ENCODE measurements around the gene LNX1.
"Not testable (repeated sequence)": the region's sequence is repeated elsewhere in the genome, so short reads cannot be mapped to it uniquely, and the experiment has no call there.

Gene LNX1

DNA sequence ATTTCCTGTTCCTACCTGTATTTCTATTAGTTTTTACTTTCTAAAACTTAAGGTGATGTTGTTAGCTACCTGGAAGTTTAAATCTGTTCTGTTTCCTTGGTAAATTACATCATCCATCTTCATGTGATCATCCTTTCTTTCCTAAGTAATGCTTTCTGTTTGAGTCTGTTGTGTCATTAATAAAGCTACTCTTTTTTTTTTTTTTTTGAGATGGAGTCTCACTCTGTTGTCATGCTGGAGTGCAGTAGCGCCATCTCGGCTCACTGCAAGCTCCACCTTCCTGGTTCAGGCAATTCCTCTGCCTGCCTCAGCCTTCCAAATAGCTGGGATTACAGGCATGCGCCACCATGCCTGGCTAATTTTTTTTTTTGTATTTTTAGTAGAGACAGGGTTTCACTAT lies 140.5 kb downstream of the LNX1 start:
- Histone ChIP-seq H3K4me3 (ENCODE audit: low read depth in 1 of 2, low read length in 2 of 2) (no peak overlapping the region), H3K36me3 (ENCODE audit: insufficient read depth, low read length) (peaks cover 21% of the 10 kb centered on the region), H3K9me3 (ENCODE audit: low read length) (no peaks in the 10 kb centered on the region), H3K4me1 (ENCODE audit: insufficient read depth, low read length) (no peaks in the 10 kb centered on the region), H3K9ac (ENCODE audit: low read length) (no peak overlapping the region), H3K27ac (ENCODE audit: low read depth, low read length) (no peak overlapping the region), H3K27me3 (ENCODE audit: control insufficient read depth in 1 of 2, insufficient read depth in 2 of 2, low read length in 2 of 2) (no peaks in the 10 kb centered on the region)

DNA sequence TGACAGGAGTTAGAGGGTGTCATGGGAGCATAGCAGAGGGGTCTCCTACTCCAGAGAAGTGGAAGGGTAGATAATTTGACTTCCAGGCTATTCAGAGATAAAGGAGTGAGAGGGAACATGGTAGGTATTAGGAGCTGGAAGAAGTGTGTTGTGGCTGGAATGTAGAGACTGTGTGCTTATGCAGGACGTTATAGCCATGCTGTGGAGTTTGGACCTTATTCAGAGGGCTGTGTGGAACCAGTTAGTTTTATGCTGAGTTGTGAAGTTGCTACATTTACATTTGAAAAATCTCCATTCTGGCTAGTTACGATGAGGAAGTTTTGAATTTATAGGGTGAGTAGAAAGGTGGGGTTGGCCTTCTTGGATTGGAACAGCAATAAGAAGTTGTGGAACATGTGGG lies 146.3 kb downstream of the LNX1 start:
- H3K36me3 ChIP-seq (ENCODE audit: insufficient read depth, low read length): peaks cover 16% of the 10 kb centered on the region
- no peaks in the 10 kb centered on the region for H3K27me3 ChIP-seq (ENCODE audit: control insufficient read depth in 1 of 2, insufficient read depth in 2 of 2, low read length in 2 of 2)
- no peak overlapping the region for H3K4me3 ChIP-seq (ENCODE audit: low read depth in 1 of 2, low read length in 2 of 2)
- no peak overlapping the region for H3K27ac ChIP-seq (ENCODE audit: low read depth, low read length)
- no peaks in the 10 kb centered on the region for H3K4me1 ChIP-seq (ENCODE audit: insufficient read depth, low read length)
- no peak overlapping the region for H3K9ac ChIP-seq (ENCODE audit: low read length)
- no peaks in the 10 kb centered on the region for H3K9me3 ChIP-seq (ENCODE audit: low read length)

DNA sequence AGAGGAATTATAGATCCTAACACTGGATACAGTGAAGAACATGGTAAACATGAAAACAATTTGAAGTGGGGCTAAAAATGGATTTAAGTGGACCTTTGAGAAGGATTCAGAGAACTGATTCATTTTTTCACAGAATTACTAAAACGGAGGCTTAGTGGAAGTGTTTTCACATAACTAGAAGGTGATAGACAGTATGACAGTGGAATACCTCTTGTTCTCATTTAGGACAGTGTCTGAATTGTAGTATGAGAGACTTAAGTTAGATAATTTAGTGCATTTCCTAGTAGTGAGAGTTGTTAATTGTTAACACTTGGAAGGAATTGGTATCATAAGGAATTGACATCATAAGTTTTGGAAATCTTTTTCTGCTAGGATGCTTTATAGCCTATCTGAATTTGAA lies 149.7 kb downstream of the LNX1 start:
- Histone ChIP-seq H3K4me3 (ENCODE audit: low read depth in 1 of 2, low read length in 2 of 2) (no peak overlapping the region), H3K9ac (ENCODE audit: low read length) (no peak overlapping the region), H3K36me3 (ENCODE audit: insufficient read depth, low read length) (peaks cover 19% of the 10 kb centered on the region), H3K27me3 (ENCODE audit: control insufficient read depth in 1 of 2, insufficient read depth in 2 of 2, low read length in 2 of 2) (no peaks in the 10 kb centered on the region), H3K9me3 (ENCODE audit: low read length) (no peaks in the 10 kb centered on the region), H3K4me1 (ENCODE audit: insufficient read depth, low read length) (no peaks in the 10 kb centered on the region), H3K27ac (ENCODE audit: low read depth, low read length) (no peak overlapping the region)

DNA sequence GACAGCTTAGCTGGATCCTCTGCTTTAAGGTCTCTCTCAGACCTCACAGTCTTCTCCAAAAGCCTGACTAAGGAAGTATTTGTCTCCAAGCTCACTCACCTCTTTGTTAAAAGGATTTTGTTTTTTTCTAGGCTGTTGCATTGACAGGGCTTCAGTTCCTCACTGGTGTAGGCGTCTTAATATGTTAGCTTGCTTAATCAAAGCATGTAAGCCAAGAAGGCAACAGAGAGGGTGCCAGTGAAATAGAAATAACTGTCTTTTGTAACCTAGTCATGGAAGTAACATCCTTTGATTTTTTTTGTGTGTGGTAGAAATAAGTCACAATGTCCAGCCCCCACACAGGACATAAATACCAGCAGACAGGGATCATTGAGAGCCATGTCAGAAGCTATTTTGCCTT lies 155.0 kb downstream of the LNX1 start:
- no peak overlapping the region for H3K27ac ChIP-seq (ENCODE audit: low read depth, low read length)
- H3K36me3 ChIP-seq (ENCODE audit: insufficient read depth, low read length): peaks cover 3% of the 10 kb centered on the region
- H3K9ac ChIP-seq (ENCODE audit: low read length): no peak overlapping the region
- H3K4me3 ChIP-seq (ENCODE audit: low read depth in 1 of 2, low read length in 2 of 2): no peak overlapping the region
- no peaks in the 10 kb centered on the region for H3K27me3 ChIP-seq (ENCODE audit: control insufficient read depth in 1 of 2, insufficient read depth in 2 of 2, low read length in 2 of 2)
- no peaks in the 10 kb centered on the region for H3K4me1 ChIP-seq (ENCODE audit: insufficient read depth, low read length)
- H3K9me3 ChIP-seq (ENCODE audit: low read length): no peaks in the 10 kb centered on the region

DNA sequence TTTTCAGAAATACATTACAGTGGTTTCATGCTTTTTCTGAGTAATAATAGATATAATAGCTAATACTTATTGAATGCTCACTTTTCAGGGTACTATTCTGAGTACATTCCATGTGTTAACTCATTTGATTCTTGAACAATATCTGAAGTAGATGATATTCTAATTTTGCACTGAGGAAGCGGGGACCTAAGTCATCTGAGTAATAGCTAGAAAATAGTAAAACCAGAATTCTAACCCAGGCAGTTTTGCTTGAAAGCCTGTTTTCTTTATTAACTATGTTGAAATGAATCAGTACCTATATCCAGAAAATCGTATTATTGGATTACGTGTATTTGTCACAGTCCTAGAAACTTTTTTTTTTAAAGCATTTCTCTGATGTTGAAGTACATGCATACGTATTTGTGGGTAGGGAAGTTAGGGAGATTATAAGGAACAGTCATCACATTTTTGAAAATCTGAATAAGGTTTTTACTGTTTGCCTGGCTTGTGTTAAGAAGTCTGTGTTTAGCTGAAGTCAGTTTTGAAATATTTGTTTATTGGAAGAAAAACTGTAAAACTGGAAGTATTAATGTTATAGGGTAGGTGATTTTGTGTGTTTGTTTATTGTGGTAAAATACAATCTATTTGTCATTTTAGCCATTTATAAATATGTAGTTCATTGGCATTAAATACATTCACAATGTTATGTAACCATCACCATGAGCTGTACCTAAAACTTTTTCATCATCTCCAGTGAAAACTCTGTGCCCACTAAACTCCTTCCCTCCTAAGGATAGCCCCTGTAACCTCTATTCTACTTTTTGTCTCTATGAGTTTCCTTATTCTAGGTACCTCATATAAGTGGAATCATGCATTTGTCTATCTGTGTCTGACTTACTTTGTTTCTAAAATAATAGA lies 158.5 kb downstream of the LNX1 start:
- Histone ChIP-seq H3K4me1 (ENCODE audit: insufficient read depth, low read length) (no peaks in the 10 kb centered on the region), H3K9me3 (ENCODE audit: low read length) (no peaks in the 10 kb centered on the region), H3K9ac (ENCODE audit: low read length) (no peak overlapping the region), H3K27ac (ENCODE audit: low read depth, low read length) (no peak overlapping the region), H3K4me3 (ENCODE audit: low read depth in 1 of 2, low read length in 2 of 2) (no peak overlapping the region), H3K27me3 (ENCODE audit: control insufficient read depth in 1 of 2, insufficient read depth in 2 of 2, low read length in 2 of 2) (no peaks in the 10 kb centered on the region), H3K36me3 (ENCODE audit: insufficient read depth, low read length) (peaks cover 11% of the 10 kb centered on the region)

DNA sequence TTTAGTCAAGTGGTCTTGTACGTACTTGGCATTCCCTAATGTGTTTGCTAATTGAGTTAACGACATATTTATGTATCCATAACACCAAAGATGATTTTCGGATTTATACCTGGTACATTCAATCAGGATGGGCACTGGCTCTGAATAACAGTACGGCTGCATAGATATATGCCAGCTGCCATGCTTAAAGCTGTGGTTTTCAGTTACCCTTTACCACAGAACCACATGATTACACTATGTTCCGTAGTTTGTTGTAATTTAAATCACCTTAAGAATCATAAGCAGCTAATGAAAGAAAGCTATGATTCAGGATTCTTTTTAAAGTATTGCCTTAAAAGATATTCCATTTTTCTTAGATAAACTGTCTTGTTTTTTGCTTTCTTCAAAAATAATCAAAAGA lies 160.2 kb downstream of the LNX1 start:
- H3K9ac ChIP-seq (ENCODE audit: low read length): no peak overlapping the region
- H3K27me3 ChIP-seq (ENCODE audit: control insufficient read depth in 1 of 2, insufficient read depth in 2 of 2, low read length in 2 of 2): no peaks in the 10 kb centered on the region
- no peak overlapping the region for H3K4me3 ChIP-seq (ENCODE audit: low read depth in 1 of 2, low read length in 2 of 2)
- H3K4me1 ChIP-seq (ENCODE audit: insufficient read depth, low read length): no peaks in the 10 kb centered on the region
- H3K27ac ChIP-seq (ENCODE audit: low read depth, low read length): no peak overlapping the region
- H3K9me3 ChIP-seq (ENCODE audit: low read length): no peaks in the 10 kb centered on the region
- peaks cover 11% of the 10 kb centered on the region for H3K36me3 ChIP-seq (ENCODE audit: insufficient read depth, low read length)

DNA sequence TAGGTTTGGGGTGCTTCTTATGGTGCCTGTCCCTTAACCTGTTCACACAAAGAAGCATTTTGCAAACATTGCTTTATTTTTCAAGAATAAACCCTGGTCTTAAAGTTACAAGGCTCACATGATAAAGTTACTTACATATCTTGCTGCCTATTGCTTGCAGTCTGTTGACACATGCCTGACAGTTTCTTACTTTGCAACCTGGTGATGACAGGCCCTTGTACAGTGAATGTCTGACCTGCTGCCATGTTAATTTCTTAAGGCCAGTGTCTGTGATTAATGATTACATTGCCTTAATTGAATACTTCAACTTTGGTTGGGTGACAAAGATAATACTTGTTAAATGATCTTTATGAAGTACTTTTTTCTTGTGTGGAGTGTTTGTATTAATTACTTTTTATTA lies 163.9 kb downstream of the LNX1 start:
- Histone ChIP-seq H3K4me1 (ENCODE audit: insufficient read depth, low read length) (no peaks in the 10 kb centered on the region), H3K9me3 (ENCODE audit: low read length) (no peaks in the 10 kb centered on the region), H3K27me3 (ENCODE audit: control insufficient read depth in 1 of 2, insufficient read depth in 2 of 2, low read length in 2 of 2) (no peaks in the 10 kb centered on the region), H3K4me3 (ENCODE audit: low read depth in 1 of 2, low read length in 2 of 2) (no peak overlapping the region), H3K27ac (ENCODE audit: low read depth, low read length) (no peak overlapping the region), H3K36me3 (ENCODE audit: insufficient read depth, low read length) (peaks cover 11% of the 10 kb centered on the region), H3K9ac (ENCODE audit: low read length) (no peak overlapping the region)

DNA sequence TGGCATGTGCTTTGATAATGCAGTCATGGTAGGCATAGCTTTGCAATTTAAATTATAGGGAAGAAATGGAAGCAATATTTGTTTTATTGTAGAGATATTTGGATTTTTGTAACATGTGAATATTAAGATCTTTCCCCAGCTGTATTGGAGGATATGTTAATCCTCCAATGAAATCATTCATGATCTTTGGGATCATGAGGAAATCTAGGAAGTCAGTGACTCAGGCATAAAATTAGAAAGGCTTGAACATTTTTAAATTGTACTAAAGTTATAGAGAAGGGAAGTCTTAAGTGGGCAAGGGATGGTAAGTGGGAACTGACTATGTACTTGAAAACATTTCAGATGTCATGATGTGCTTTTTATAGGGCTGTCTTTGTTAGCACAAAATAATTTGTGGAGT lies 167.0 kb downstream of the LNX1 start:
- no peaks in the 10 kb centered on the region for H3K36me3 ChIP-seq (ENCODE audit: insufficient read depth, low read length)
- H3K27me3 ChIP-seq (ENCODE audit: control insufficient read depth in 1 of 2, insufficient read depth in 2 of 2, low read length in 2 of 2): no peaks in the 10 kb centered on the region
- no peaks in the 10 kb centered on the region for H3K9me3 ChIP-seq (ENCODE audit: low read length)
- H3K4me3 ChIP-seq (ENCODE audit: low read depth in 1 of 2, low read length in 2 of 2): no peak overlapping the region
- H3K27ac ChIP-seq (ENCODE audit: low read depth, low read length): no peak overlapping the region
- H3K9ac ChIP-seq (ENCODE audit: low read length): no peak overlapping the region
- H3K4me1 ChIP-seq (ENCODE audit: insufficient read depth, low read length): no peaks in the 10 kb centered on the region

DNA sequence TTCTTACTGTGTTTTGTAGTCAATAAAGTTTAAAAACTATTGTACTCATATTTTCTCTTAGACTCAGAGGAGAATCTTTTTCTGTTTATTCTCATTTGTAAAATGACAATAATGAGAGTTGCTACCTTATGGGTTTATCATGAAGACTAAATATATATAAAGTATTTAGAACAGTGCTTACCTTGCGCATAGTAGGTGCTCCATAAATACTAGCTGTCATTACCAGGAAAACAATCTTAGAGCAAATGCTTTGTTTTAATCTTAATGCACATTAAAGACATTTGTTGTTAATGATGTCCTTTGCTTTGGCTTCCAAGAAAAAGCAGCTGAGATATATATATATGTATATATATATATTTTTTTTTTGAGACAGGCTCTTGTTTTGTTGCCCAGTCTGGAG lies 168.9 kb downstream of the LNX1 start:
- H3K27ac ChIP-seq (ENCODE audit: low read depth, low read length): no peak overlapping the region
- no peak overlapping the region for H3K4me3 ChIP-seq (ENCODE audit: low read depth in 1 of 2, low read length in 2 of 2)
- no peak overlapping the region for H3K9ac ChIP-seq (ENCODE audit: low read length)
- no peaks in the 10 kb centered on the region for H3K4me1 ChIP-seq (ENCODE audit: insufficient read depth, low read length)
- H3K27me3 ChIP-seq (ENCODE audit: control insufficient read depth in 1 of 2, insufficient read depth in 2 of 2, low read length in 2 of 2): no peaks in the 10 kb centered on the region
- H3K36me3 ChIP-seq (ENCODE audit: insufficient read depth, low read length): no peaks in the 10 kb centered on the region
- H3K9me3 ChIP-seq (ENCODE audit: low read length): no peaks in the 10 kb centered on the region

DNA sequence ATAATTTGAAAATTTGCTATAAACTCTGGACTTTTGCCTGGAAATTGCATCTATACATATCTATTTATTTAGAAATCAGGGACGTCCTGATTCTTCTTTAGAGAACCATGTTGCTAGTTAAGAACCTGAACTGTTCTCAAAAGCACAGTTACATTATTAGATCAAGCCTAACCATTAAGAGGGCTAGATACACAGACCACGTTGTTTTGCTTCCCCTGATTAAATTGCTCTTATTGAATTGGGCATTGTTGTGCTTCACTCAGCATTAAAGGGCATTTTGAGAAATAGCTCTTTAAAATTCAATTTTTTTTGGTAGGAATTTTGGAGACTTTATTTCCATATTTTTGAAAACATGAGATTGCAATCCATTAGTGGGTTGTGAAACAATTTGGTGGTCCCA lies 169.5 kb downstream of the LNX1 start:
- H3K27me3 ChIP-seq (ENCODE audit: control insufficient read depth in 1 of 2, insufficient read depth in 2 of 2, low read length in 2 of 2): no peaks in the 10 kb centered on the region
- H3K4me1 ChIP-seq (ENCODE audit: insufficient read depth, low read length): no peaks in the 10 kb centered on the region
- H3K9ac ChIP-seq (ENCODE audit: low read length): no peak overlapping the region
- H3K4me3 ChIP-seq (ENCODE audit: low read depth in 1 of 2, low read length in 2 of 2): no peak overlapping the region
- H3K36me3 ChIP-seq (ENCODE audit: insufficient read depth, low read length): no peaks in the 10 kb centered on the region
- no peak overlapping the region for H3K27ac ChIP-seq (ENCODE audit: low read depth, low read length)
- H3K9me3 ChIP-seq (ENCODE audit: low read length): no peaks in the 10 kb centered on the region

DNA sequence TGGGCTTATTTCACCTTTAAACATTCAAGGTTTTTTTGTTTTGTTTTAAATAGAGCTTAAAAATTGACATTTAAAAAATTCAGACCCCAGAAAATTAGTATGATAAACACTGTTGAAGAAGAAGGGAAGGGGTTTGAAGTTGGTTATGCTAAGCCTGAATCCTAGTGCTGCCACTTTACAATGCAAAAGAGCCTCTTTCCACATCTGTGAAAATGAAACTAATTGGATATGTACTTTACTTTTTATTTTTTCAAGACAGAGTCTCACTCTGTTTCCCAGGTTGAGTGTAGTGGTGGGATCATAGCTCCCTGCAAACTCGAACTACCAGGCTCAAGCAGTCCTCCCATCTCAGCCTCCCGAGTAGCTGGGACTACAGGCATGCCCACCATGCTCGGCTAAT lies 172.1 kb downstream of the LNX1 start:
- no peaks in the 10 kb centered on the region for H3K4me1 ChIP-seq (ENCODE audit: insufficient read depth, low read length)
- no peaks in the 10 kb centered on the region for H3K27me3 ChIP-seq (ENCODE audit: control insufficient read depth in 1 of 2, insufficient read depth in 2 of 2, low read length in 2 of 2)
- no peak overlapping the region for H3K27ac ChIP-seq (ENCODE audit: low read depth, low read length)
- H3K9me3 ChIP-seq (ENCODE audit: low read length): no peaks in the 10 kb centered on the region
- H3K9ac ChIP-seq (ENCODE audit: low read length): no peak overlapping the region
- no peak overlapping the region for H3K4me3 ChIP-seq (ENCODE audit: low read depth in 1 of 2, low read length in 2 of 2)
- H3K36me3 ChIP-seq (ENCODE audit: insufficient read depth, low read length): peaks cover 4% of the 10 kb centered on the region

DNA sequence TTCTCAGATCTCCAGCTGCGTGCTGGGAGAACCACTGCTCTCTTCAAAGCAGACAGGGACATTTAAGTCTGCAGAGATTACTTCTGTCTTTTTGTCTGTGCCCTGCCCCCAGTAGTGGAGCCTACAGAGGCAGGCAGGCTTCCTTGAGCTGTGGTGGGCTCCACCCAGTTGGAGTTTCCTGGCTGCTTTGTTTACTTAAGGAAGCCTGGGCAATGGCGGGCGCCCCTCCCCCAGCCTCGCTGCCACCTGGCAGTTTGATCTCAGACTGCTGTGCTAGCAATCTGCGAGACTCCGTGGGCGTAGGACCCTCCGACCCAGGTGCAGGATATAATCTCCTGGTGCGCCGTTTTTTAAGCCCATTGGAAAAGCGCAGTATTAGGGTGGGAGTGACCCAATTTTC lies 181.8 kb downstream of the LNX1 start:
- not testable (repeated sequence) for H3K4me3 ChIP-seq (ENCODE audit: low read depth in 1 of 2, low read length in 2 of 2); H3K9me3 ChIP-seq (ENCODE audit: low read length); H3K27me3 ChIP-seq (ENCODE audit: control insufficient read depth in 1 of 2, insufficient read depth in 2 of 2, low read length in 2 of 2)

More for the DNA sequence above, 181.8 kb downstream of the LNX1 start:
- not testable (repeated sequence) for H3K4me1 ChIP-seq (ENCODE audit: insufficient read depth, low read length); H3K36me3 ChIP-seq (ENCODE audit: insufficient read depth, low read length); H3K27ac ChIP-seq (ENCODE audit: low read depth, low read length); H3K9ac ChIP-seq (ENCODE audit: low read length)
